ENCODE results near the gene ITPKB.

ITPKB gene

DNA sequence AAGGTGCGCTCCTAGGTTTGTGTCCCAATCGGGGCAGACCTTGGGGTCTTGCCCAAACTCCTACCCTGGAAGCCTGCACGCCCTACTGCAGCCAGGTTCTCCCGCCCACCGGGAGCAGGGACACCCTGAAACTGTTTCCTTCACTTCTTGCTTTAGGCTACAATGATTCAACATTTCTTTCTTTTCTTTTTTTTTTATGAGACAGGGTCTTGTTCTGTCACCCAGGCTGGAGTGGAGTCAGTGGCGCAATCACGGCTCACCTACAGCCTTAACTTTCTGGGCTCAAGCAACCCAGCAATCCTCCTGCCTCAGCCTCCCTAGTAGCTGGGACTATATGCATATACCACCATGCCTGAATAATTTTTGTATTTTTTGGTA, 75.8 kb downstream of the ITPKB start:
- DNase-seq: no peak

DNA sequence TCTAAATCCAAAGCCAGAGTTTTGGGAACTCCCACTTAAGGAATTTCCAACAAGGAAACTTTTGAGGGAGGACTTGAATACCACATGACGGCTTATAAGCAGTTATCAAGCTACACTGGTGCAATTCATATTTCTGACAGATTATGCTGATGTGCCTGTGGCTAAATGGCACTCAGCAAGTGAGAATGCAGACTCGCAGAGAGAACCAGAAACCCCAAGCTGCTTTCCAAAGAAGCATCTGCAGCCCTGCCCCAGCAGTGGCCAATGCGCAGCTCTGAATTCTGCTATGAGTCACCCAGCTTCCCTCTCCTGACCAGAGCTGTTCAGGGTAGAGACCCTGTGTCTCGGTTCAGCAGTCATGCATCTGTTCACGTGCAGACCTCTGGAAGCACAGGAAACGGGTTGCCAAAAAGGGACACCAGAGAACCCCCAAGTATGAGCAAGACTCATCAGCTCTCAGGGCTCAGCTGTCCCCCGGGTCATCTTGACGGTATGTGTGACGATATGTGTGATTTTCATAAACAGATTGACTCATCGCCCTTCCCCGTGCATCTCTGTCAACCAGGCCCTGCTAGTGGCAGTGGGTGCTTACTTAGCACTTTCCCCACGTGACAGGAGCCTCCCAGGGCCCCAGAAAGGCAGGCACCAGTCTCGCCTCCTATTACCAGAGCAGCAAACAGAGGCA, 76.3 kb downstream of the ITPKB start:
- DNase-seq: peak; percentile 66

DNA sequence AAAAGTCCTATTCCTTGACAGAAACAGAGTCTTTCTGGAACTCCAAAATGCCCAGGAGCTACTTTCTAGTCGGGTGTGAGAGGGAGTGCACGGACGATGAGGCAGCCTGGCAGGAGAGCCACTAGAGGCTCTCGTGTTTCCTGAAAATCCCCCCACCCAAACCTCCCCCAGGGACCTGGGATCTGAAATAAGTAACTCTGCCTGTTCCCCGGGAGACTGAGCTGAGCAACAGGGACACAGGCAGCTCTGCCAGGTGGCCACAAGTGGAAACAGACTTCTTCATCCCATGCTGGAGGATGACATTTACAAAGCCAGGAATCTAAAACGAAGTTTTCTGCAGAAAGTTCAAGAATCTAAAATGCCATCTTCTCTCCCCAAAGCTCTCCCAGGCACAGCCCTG, 77.1 kb downstream of the ITPKB start:
- DNase-seq: peak; percentile 82

DNA sequence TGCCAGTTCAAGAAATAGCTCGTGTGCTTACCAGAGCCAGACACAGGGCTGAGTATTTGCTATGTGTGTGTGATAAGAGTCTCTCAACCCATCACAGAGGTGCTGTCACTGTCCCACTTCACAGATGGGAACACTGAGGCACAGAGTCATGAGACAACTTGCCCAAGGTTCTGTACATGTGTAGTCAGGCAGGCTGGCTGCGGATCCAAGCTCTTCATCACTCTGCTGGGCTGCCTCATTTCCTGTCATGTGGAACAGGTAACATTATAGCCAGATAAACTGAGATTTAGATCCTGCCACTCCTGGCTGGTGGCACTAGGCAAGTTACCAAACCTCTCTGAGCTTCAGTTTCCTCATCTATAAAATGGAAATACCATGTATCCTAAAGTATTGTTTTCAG, 77.8 kb downstream of the ITPKB start:
- DNase-seq: peak; percentile 38

DNA sequence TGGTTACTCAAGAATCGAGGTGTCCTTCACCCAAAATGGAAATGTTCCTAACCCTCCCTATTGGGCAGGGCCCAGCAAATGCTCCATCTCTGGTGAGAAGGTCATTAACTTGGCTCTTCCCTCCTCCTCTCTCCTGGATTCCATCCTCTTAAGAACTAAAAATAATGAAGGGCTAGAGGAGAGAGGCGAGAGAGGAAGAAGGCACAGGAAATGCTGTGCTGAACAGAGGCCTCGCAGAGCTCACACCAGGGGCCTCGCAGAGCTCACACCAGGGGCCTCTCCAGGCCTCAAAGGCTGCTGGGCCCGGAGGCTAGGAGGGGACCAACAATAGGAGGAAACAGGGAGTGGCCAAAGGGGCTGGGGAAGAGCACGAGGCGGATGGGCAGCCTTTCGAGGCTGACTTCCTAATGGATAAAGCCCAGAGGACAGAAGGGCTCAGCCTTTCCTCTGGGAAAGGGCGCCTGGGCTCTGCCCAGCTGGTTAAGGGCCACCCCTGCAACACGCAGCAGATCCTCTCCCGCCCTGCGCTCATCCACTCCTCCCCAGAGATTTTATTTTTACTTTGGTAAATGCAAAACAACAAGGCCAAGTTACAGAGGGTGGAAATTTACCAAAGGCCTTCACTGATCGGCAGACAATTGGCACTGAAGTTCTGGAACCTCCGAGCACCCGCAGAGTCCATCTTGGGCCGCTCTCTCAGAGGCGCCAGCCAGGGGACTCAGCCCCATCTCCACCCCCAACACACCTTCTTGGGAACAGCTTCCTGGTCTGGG, 78.5 kb downstream of the ITPKB start:
- peak; percentile 91 for DNase-seq

- peak; percentile 72 for DNase-seq
Observed at GRCh38 chr1:226659641-226660040, 79.4 kb downstream of the ITPKB start.

DNA sequence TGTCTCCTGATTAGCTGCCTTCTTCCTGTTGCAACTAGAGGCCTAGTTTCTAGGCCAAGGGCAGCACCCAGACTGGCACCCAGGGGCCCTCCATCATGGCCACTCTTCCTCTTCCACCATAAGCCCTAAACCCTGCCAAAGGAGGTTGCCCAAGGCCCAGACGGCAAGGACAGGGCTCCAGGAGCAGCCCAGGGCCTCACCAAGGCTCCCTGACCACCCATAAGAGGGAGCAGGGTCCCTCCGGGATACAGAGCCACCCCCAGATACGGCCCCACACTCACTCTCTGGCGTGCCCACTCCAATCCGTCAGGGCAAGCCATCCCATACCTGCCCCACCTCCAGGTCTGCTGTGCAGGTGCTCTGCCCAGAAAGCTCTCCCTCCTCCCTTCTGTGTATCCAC, 79.9 kb downstream of the ITPKB start:
- no peak for DNase-seq

DNA sequence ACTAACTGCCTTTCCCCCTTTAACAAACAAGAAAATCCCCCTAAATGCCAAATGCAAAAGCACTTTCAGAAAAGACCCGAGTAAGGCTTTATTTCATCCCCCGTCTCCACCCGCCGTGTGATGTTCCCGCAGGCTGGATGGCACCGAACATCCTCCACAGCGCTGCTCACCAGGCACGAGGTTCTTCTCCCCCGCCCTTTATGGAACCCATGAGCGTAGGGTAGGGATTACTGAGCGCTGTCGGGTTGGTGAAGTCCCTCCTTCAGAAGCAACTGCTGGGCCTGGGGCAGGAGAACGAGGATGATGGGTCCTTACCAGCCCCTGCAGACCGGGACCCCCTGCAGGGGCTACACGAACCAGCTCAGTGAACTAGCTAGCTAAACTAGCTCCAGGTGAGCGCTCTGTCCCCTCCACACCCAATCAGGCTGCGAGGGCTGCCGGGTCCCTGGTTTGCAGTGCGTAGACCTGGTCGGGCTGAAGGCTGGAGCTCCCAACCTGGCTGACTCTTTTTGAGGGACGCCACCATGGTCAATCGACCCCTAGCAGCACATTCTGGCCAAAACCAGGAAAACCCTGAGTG, 80.4 kb downstream of the ITPKB start:
- DNase-seq: peak; percentile 67

DNA sequence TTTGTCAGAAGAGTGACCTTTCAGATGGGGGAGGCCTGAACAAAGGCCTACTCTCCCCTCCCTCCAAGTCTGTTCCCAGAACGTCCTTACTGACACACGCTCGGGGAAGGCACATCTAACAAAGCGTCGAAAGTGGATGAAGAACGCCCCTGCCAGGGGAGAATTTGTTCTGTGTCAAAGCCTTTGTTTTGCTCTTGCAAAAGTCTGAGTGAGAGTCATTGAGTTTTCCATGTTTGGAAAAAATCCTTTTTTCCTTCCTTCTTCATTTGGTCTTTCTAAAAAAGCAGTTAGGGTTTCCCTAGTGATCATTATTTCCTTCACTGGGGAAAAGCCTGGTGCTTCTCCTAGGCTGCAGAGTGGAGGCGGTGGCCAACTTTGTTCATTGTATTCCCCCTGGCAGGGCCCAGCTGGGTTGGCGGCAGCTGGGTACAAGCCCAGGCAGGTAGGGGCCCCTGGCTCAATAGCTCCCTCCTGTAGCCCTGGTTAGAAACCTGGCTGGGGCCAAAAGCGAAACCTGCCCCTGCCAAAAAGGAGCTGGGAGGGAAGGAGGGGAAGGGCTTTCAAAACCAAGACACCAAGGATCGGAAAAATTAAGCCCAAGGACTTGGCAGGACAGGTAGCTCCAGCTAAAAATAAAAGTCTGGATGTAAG, 81.1 kb downstream of the ITPKB start:
- DNase-seq: peak; percentile 97

DNA sequence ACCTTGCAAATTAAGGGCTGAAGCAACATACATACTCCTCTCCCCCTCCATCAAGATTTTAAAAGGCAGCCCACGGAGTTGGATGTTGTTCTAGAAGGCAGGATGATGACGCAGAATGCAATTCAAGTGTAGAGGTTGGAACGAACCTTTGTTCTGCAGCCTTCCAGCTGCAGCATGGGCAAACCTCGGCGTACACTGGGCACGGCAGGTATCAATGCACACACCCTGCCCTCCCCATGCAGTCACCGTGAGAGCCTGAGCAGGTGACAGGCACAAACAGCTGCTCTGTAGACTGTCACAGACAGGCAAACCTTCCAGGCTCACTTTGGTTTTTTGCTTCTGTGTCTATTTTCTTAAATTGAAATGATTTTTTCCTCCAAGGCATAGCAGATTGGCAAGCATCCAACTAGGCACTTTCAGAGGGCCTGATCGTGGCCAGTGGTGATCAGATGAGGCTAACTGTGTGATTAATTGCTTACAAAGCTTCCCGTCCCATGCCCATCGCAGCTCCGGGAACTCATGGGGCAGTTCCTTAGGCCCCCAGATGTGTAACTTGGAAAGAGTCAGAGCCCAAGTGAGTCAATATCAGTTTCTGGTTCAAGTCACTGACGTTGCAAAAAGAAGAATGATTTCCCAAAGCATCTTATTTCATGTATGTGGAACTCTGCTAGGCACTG, 82.3 kb downstream of the ITPKB start:
- peak; percentile 95 for DNase-seq

GRCh38 chr1:226656201-226656600, 82.9 kb downstream of the ITPKB start:
- peak; percentile 97 for DNase-seq

GRCh38 chr1:226655251-226656163, 83.6 kb downstream of the ITPKB start:
- peak; percentile 96 for DNase-seq

DNA sequence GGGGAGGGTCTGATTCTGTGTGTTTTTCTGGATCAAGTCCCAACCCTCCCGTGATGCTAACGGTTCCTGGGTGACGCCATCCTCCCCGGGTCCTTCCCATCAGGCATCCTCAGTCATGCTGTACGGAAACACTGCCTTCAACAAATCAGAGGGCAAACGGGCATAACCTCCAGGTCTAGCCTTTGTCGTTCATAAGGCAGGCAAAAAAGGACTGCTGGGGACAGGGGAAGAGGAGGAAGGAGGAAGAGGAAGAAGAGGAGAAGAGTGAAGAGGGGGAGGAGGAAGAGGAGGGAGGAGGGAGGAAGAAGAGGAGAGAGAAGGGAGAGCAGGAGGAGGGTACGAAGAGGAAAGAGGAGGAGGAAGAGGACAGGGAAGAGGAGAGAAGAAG, 84.4 kb downstream of the ITPKB start:
- no peak for DNase-seq

GRCh38 chr1:226654046-226654667, 84.9 kb downstream of the ITPKB start:
- DNase-seq: peak; percentile 97

- DNase-seq: peak; percentile 50
Observed at GRCh38 chr1:226653311-226653921, 85.7 kb downstream of the ITPKB start.

GRCh38 chr1:226652613-226653012, 86.5 kb downstream of the ITPKB start:
- peak; percentile 21 for DNase-seq

- DNase-seq: no peak
Observed at GRCh38 chr1:226651732-226652105, 87.4 kb downstream of the ITPKB start.

- DNase-seq: no peak
Observed at GRCh38 chr1:226651041-226651731, 87.9 kb downstream of the ITPKB start.

GRCh38 chr1:226650236-226650841, 88.7 kb downstream of the ITPKB start:
- DNase-seq: no peak

- peak; percentile 68 for DNase-seq
Observed at GRCh38 chr1:226649780-226650179, 89.3 kb downstream of the ITPKB start.
